NCI-H1930 (cell line): Measurements from ENCODE around the gene KIRREL2.
"Not testable (repeated sequence)": the region's sequence is repeated elsewhere in the genome, so short reads cannot be mapped to it uniquely, and the experiment has no call there.

Experiments used
- DNase-seq, 2 experiments: peaks; one replicate each; lab custom pipeline; 2025; lab: John Stamatoyannopoulos, UW

KIRREL2 gene

DNA sequence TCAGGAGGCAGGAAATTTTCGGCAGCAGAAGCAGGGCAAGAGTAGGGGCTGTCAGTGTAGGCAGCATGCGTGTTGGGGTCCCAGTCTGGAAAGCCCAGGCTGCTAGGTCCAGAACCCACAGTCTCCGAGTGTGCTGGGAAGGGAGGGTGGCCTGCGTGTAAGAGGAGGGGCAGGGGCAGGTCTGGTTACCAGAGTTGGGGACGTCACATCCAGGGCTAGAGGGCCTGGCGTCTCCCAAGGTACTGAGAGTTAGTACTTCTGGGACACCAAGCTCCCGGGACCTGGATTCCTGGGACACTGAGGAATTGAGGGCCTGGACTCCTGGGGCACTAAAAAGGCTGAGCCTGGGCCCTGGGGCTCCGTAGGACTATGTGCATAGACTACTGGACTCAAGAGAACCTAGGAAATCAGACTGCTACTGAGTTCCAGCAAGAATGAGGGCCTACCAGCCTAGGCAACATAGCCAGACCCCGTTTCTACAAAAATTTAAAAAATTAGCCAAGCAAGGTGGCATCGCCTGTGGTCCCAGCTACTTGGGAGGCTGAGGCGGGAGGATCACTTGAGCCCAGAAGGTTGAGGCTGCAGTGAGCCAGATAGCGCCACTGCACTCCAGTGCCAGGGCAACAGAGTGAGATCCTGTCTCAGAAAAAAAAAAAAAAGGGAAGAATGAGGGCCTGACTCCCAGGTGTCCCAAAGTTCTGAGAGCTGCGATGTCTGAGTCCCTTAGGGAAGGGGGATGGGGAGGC lies 41.2 kb downstream of the KIRREL2 start:
- no peak for DNase-seq

DNA sequence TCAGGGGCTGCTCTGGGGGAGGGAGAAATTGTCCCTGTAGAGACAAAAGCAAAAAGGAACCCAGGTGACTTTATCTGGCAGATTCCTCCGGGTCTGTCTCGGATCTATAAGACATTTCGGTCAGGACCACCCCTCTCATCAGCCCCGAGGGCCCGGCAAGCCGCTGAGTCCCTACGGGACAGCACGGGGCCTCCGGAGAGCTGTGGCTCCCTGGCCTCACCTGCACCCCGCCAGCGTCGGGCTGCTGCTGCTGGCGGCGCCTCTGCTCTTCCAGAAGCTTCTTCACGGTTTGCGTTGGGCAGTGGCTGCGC lies 41.7 kb downstream of the KIRREL2 start:
- DNase-seq, result no peak

DNA sequence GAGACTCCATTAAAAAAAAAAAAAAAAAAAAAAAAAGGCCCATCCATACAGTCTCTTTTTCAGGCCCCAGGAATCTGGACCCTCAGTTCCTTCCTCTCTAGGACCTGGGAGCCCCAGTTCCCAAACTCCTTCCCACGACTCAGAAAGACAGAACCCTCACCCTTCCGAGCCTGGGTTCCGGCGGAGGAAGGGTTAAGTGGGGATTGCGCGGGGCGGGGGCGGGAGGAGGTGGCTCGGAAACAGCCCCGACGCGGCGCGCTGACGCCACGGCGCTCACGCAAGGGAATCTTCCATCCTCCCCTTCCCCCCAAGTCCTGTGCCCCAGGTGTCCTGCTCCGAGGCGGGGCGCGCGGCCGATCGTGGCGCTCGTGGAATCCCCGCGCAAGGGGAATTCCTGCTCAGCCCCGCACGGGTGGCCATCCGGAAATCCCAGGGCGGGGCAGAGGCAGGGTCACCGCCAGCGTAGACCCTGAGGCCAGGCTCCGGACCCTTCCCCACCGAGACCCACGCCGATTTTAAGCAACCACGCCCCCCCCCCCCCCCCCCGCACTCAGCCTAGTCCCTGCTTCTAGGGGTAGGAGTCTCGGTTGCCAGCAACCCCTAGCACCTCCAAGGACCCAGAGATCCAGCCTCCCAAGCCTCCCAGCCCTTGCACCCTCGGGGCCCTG lies 43.0 kb downstream of the KIRREL2 start:
- peak; percentile 56 to 77 for DNase-seq

DNA sequence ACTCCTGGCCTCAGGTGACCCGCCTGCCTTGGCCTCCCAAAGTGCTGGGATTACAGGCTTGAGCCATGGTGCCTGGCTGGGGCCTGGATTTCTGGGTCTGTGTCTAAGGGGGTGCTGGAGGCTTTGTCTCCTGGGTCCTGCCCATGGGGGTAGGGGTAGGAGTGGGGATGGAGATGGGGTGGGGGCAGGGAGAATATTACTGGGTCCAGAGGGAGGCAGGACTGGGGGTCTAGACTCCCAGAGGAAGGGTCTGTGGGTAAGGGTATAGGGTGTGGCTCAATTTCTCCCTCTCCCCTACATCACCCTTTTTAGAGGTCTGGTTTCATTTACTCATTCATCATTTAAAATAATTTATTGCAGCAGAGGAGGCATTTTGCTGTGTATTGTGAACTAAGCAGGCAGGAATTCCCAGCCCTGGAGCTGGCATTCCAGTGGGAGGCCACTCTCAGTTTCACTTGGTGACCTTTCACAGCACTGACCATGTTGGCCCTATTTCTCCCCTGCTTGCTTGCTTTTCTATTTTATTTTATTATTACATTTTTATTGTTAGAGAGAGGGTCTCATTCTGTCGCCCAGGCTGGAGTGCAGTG lies 44.4 kb downstream of the KIRREL2 start:
- DNase-seq, result no peak

DNA sequence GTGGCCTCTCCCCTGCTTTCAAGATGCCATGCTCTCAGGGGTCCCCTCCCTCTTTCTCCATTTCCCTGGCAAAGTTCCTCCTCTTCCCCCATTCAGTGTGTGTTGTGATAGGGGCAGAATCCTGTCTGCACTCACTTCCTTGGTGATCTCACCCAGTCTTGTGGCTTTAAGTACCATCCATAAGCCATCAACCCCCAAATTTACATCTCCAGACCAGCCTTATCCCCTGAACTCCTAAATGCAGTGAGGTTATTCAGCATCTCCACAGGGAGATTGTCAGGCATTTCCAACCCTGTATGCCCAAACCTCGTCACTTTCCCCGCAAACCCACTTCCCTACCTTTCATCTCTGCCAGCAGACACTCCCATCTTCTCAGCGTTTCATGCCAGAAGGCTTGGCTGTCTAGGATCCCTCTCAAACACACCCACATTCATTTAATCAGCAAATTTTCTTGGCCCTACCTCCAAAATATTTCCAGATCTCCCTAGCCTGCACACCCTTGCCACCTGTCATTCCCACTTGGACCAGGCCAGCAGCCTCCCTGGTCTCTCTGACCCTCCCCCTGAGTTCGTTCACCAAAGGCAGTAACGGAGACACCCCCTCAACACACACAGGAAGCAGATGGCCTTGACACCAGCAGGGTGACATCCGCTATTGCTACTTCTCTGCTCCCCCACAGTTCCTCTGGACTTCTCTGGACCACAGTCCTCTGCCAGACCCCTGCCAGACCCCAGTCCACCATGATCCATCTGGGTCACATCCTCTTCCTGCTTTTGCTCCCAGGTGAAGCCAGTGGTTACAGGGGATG lies 45.3 kb downstream of the KIRREL2 start, which contains the start of gene HCST:
Gene HCST (plus strand): TSS at position 676 of the 808 bp plus-strand sequence. CDS start 65 bp downstream, at position 741.
- no peak for DNase-seq

DNA sequence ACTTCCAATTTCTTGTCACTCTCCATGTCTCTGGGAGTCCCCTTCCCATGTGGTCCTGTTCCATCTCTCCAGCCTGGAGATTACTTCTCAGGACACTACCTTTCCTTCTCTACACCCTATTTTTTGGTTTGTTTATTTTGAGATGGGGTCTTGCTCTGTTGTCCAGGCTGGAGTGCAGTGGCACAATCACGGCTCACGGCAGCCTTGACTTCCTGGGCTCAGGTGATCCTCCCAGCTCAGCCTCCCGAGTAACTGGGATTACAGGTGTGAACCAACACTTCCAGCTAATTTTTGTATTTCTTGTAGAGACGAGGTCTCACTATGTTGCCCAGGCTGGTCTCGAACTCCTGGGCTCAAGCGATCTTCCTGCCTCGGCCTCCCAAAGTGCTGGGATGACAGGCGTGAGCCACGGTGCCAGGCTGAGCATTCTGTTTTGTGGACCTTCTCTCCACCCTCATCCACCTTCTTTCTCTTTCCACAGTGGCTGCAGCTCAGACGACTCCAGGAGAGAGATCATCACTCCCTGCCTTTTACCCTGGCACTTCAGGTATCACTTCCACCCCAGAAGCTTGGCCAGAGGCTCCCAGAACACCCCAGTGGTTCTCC lies 46.3 kb downstream of the KIRREL2 start:
- no peak for DNase-seq

DNA sequence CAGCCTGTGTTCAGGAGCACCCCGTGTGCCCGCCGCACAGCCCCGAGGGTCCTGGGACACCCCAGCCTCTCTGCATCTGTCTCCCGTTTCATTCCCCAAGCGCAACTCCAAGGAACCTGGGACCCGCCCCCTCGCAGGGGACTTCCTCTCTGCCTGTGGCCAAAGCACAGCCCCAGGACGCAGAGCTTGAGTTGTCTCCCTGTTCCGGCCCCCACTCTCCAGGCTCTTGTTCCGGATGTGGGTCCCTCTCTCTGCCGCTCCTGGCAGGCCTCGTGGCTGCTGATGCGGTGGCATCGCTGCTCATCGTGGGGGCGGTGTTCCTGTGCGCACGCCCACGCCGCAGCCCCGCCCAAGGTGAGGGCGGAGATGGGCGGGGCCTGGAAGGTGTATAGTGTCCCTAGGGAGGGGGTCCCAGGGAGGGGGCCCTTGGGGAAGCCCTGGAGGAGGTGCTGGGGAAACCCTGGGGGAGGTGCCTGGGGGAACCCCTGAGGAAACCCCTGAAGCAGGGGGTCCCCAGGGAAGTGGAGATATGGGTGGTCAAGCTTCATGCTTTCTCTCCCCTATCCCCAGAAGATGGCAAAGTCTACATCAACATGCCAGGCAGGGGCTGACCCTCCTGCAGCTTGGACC lies 47.0 kb downstream of the KIRREL2 start:
- peak; percentile 61 to 64 for DNase-seq

DNA sequence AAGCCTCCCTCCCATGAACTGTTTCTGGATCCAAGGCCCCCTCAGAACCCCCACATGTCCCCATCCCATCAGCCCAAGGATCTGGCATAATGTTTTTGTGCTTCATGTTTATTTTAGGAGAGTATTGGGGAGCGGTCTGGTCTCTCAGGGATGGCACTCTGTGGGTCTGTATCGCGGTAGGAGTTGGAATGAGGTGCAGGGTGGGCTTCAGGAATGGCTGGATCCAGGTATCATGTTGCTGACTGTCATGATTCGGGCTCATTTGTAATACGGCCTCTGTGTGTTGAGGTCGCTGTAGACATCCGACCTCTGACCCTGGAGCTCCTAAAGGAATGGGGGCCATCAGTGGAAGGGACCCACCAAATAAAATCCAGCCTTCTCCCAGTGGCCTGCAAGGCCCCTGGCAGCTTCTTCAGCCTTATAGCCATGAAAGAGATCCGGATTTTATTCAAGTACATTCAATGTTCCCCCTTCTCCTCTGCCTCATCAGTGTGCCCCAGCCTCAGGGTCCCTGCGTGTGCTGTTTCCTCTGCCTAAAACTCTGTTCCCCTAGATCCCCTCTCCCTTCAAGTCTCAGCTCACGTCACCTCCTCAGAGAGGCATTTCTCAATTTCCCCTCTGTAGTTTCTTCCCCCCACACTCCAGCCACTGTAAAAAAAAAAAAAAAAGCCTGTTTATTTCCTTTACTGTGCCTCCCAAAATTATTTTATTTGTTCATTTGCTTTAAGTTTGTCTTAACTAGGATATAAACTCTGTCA lies 47.8 kb downstream of the KIRREL2 start:
- DNase-seq, result no peak

DNA sequence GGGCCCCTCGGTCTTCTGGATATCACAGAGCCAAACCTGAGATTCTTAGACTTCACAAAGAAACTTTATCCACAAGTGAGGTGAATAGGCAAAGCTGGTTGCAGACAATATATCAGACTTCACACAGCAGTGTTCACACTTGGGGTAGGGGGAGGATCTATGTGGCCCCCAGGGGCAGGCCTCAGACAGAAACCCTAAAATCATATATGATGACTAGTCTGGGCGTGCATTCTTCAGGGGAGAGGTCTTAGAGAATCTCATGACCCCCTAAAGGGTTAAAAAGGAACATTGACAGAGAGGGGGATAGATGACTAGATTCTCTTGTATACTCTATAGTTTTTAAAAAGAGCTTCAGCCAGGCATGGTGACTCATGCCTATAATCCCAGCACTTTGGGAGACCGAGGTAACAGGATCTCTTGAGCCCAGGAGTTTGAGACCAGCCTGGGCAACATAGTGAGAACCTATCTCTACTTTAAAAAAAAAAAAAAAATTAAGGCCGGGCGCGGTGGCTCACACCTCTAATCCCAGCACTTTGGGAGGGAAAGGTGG lies 48.5 kb downstream of the KIRREL2 start:
- no peak for DNase-seq

DNA sequence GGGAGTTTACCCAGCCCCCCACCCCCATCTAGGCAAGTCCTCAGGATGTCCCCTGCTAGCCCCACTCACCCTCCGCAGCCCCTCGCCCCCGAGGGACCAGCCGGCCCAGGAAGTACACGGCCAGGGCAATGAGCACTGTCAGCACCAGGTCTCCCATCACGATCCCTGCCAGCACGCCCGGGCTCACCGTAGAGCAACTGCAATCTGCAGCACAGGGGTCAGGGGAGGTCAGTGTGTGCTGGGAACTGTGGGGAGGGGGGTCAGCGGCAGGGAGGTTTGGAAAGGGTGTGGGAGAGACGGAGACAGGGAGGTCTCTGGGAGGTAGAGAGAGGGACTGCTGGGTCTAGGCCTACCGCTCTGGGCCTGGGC lies 50.6 kb downstream of the KIRREL2 start:
- DNase-seq, result no peak

DNA sequence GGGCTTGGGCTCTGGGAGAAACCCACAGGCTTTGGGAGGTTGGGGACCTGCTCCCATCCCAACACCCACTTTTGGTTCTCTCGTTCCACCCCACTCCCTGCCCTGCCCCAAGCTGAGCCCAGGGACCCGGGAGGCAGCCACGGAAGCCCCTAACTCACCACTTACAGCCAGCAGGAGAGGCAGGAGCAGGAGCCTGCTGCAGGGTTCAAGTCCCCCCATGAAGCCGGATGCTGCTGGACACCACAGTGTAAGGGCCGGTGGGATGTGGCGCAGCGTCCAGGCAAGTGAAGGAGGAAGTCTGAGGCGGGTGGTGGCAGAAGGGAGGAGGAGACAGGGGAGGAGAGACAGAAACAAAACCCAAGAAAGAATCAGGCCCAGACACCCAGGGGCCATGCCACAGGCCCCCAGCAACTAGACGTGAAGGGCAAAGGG lies 51.3 kb downstream of the KIRREL2 start, which contains the start of gene TYROBP:
Gene TYROBP (minus strand): TSS at position 286 of the 432 bp plus-strand sequence. CDS start 67 bp downstream, at position 219.
- no peak for DNase-seq

DNA sequence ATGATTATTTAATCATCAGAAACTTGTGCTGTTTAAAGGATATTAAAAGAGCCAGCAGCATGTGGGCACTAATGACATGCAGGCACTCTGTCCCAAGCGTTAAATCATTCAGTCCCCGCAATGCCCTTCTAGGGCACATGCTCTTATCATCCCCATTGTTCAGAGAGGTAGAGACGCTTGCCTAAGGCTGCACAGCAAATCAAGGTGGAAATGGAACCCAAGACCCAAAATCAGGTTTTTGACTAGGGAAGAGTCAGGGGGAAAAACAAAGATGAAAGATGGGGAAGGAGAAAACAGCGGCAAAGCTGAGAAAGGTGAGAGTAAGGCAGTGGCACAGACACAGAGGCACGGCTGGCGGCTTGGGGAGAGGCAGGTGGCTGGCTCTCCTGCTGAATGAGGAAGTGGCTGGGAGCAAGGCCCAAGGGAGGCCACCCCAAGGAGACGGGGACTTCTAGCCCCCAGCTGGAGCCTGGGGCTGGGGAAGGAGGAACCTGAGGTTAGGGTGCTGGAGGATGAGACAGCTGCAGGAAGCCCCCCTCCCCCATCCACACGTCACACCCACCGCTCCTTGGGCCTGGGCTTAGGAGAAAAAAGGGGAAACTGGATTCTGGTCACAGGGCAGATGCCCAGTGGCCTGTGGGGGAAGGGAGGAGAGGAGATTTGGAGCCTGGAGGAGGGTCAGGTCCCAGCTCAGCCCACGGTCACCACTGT lies 52.4 kb downstream of the KIRREL2 start:
- DNase-seq, result no peak

DNA sequence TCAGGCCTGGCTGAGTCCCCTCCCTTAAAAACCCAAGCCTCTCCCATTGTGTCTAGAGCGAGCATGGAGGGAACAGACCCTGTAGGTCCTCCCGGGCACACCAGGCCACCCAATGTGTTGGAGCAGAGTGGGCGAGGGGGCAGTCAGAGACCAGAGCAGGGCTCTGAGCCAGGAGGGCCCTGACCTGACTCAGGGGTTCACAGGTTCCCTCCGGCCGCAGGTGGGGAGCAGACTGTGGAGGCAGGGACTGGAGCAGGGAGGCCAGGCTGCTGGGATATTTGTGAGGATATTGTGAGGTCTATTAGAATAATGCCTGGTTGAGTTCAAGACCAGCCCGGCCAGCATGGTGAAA lies 52.9 kb downstream of the KIRREL2 start:
- no peak for DNase-seq

DNA sequence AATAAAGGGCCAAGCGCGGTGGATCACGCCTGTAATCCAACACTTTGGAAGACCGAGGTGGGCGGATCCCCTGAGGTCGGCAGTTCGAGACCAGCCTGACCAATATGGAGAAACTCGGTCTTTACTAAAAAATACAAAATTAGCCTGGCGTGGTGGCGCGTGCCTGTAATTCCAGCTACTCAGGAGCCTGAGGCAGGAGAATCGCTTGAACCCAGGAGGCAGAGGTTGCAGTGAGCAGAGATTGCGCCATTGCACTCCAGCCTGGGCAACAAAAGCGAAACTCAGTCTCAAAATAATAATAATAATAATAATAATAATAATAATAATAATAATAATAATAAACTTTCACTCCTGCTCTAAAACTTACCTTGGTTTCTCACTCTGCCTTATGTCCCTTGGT lies 53.6 kb downstream of the KIRREL2 start:
- DNase-seq, result not testable (repeated sequence)

DNA sequence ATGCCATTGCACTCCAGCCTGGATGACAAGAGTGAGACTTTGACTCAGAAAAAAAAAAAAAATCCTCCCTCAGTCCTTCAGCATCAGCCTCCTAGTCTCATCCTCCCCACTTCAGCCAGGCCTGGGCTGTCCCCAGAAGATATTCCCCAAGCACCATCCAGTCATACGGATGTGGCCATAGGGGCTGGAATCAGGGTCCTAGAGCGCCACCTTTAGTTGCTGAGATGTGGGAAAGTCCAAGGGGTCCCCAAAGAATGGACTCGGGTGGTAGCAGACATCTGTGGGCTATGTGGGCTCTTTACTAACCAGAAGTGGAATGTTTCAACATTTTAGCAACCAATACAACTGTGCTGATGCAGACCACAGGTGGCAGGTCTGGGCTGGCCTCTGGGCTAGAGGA lies 54.5 kb downstream of the KIRREL2 start:
- no peak for DNase-seq

DNA sequence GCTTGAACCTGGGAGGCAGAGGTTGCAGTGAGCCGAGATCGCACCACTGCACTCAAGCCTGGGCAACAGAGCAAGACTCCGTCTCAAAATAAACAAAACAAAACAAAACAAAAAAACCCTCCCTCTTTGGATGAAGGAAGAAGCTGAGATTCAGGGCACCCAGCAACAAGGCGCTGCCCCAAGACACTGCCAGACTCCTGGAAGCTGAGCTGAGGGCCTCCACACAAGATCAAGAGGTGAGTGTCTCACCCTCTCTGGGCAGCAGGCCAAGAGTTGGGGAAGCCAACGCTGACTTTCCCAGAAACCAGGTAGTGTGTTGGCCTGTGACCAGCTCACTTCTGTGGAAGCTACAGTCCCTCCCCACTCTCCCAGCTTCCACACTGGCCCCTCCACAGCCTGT lies 55.1 kb downstream of the KIRREL2 start:
- DNase-seq, result no peak

DNA sequence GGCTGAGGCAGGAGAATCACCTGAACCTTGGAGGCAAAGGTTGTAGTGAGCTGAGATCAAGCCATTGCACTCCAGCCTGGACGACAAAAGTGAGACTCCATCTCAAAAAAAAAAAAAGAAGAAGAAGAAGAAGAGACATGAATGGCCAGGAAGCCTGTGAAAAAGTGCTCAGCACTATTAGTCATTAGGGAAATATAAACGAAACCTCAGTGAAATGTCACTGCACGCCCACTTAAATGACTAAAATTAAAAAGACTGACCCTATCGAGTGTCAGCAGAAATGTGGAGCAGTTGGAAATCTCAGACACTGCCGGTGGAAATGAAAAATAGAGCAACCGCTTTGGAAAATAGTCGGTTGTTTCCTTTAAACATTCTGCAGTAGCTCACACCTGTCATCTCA lies 56.9 kb downstream of the KIRREL2 start:
- DNase-seq, result no peak

DNA sequence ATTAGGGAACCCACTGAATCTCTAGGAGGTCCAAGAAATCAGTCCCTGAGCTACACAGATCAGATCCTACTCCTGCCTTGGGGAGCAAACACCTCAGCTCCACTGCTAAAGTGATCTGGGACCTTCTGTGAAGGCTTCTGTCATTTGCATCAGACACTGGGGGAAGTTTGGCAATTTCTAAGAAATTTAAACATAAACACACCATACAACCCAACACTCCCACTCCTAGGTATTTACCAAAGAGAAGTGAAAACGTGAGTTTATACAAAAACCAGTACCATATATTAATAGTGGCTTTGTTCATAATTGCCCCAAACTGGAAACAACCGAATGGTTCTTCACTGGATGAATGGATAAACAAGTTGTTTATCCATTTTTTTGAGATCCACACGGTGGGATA lies 58.7 kb downstream of the KIRREL2 start:
- DNase-seq, result no peak
